OCI-LY1 (cell line): ENCODE results near the gene CRKL.
"Not testable (repeated sequence)": the region's sequence is repeated elsewhere in the genome, so short reads cannot be mapped to it uniquely, and the experiment has no call there.

Experiments
- H2AFZ ChIP-seq: fragments of 200-600 bp; sonication (generic), shearing (Covaris generic); 2 replicates; pipeline ENCODE4 v1.6.0; 2014; ENCODE audit warnings: antibody characterized with exemption, mild to moderate bottlenecking, low read length
- H3F3A ChIP-seq: fragments of 200-600 bp; sonication (generic), shearing (Covaris generic); 2 replicates; pipeline ENCODE4 v1.6.0; 2014; ENCODE audit warnings: mild to moderate bottlenecking, antibody characterized with exemption, low read length, moderate library complexity; ENCODE audit not compliant: insufficient read depth
- H3K27ac ChIP-seq: fragments of 200-600 bp; sonication (generic); 2 replicates; pipeline ENCODE4 v1.5.1; 2014; ENCODE audit warnings: low read length, mixed run types, mild to moderate bottlenecking, low read depth; ENCODE audit not compliant: poor library complexity, severe bottlenecking
- H3K27me3 ChIP-seq: fragments of 200-600 bp; sonication (generic); 2 replicates; pipeline ENCODE4 v1.6.0; 2014; ENCODE audit warnings: antibody characterized with exemption, mild to moderate bottlenecking, low read length, moderate library complexity; ENCODE audit not compliant: insufficient read depth
- H3K36me3 ChIP-seq: fragments of 200-600 bp; sonication (generic); 2 replicates; pipeline ENCODE4 v1.6.1; 2014; ENCODE audit warnings: mild to moderate bottlenecking, antibody characterized with exemption, low read length, moderate library complexity, mixed read lengths; ENCODE audit not compliant: insufficient read depth
- H3K4me1 ChIP-seq: fragments of 200-600 bp; sonication (generic); 2 replicates; pipeline ENCODE4 v1.5.1; 2014; ENCODE audit warnings: mild to moderate bottlenecking, low read length, moderate library complexity; ENCODE audit not compliant: insufficient read depth, severe bottlenecking
- H3K4me2 ChIP-seq: fragments of 200-600 bp; sonication (generic), shearing (Covaris generic); 2 replicates; pipeline ENCODE4 v1.6.1; 2014; ENCODE audit warnings: low read length
- H3K4me3 ChIP-seq: fragments of 200-600 bp; sonication (generic); 2 replicates; pipeline ENCODE4 v1.5.1; 2014; ENCODE audit warnings: low read length, low read depth, mild to moderate bottlenecking, mixed read lengths; ENCODE audit not compliant: poor library complexity, severe bottlenecking
- H3K79me2 ChIP-seq: fragments of 200-600 bp; shearing (Covaris generic); 2 replicates; pipeline ENCODE4 v1.6.1; 2016; ENCODE audit warnings: mixed run types, low read length, mixed read lengths; ENCODE audit not compliant: insufficient read depth
- H3K9ac ChIP-seq: fragments of 200-600 bp; sonication (generic), shearing (Covaris generic); 2 replicates; pipeline ENCODE4 v1.6.1; 2014; ENCODE audit warnings: mild to moderate bottlenecking, low read length, mixed read lengths
- H3K9me2 ChIP-seq: fragments of 200-600 bp; sonication (generic), shearing (Covaris generic); 2 replicates; pipeline ENCODE4 v1.6.1; 2014; ENCODE audit warnings: low read depth, mild to moderate bottlenecking, low read length, mixed read lengths
- H3K9me3 ChIP-seq: fragments of 200-600 bp; shearing (Covaris generic); 2 replicates; pipeline ENCODE4 v1.6.1; 2014; ENCODE audit warnings: low read length, mixed read lengths
- H4K20me1 ChIP-seq: fragments of 200-600 bp; sonication (generic), shearing (Covaris generic); 2 replicates; pipeline ENCODE4 v1.6.0; 2016; ENCODE audit warnings: mild to moderate bottlenecking, low read length; ENCODE audit not compliant: insufficient read depth
- CTCF ChIP-seq: fragments of 200-600 bp; sonication (generic), shearing (Covaris generic); IDR thresholded peaks from 2 replicates; pipeline ENCODE4 v1.5.1; 2017; ENCODE audit warnings: mild to moderate bottlenecking, antibody characterized with exemption, low read length, moderate library complexity, mixed read lengths
- EZH2 ChIP-seq: fragments of 200-600 bp; sonication (generic), shearing (Covaris generic); IDR thresholded peaks from 2 replicates; pipeline ENCODE4 v1.8.0; 2017; ENCODE audit warnings: borderline replicate concordance, mixed run types, mild to moderate bottlenecking, antibody characterized with exemption, low read length, moderate library complexity, mixed read lengths

The CRKL gene

GRCh38 chr22:20905415-20906386 is 11.5 kb upstream of the CRKL start:
- no peaks in the 10 kb centered on the region for H4K20me1 ChIP-seq
- no peaks in the 10 kb centered on the region for H3K36me3 ChIP-seq
- H3K9ac ChIP-seq = no peak overlapping the region
- H3F3A ChIP-seq = no peaks in the 10 kb centered on the region
- no peaks in the 10 kb centered on the region for H3K79me2 ChIP-seq
- H3K27ac ChIP-seq = no peak overlapping the region
- no peak overlapping the region for H3K4me2 ChIP-seq
- TF ChIP-seq EZH2 = no peak
- TF ChIP-seq CTCF = no peak
- H3K9me3 ChIP-seq = no peaks in the 10 kb centered on the region
- no peaks in the 10 kb centered on the region for H3K27me3 ChIP-seq
- no peak overlapping the region for H3K4me3 ChIP-seq
- H2AFZ ChIP-seq = no peak overlapping the region
- H3K9me2 ChIP-seq = no peaks in the 10 kb centered on the region
- H3K4me1 ChIP-seq = no peaks in the 10 kb centered on the region

GRCh38 chr22:20906387-20906767 is 10.8 kb upstream of the CRKL start:
- Histone ChIP-seq H3K4me1 (no peaks in the 10 kb centered on the region), H3K9me3 (no peaks in the 10 kb centered on the region), H3F3A (no peaks in the 10 kb centered on the region), H3K27me3 (no peaks in the 10 kb centered on the region), H3K4me2 (no peak overlapping the region), H2AFZ (no peak overlapping the region), H3K79me2 (no peaks in the 10 kb centered on the region), H3K4me3 (no peak overlapping the region), H3K9ac (no peak overlapping the region), H3K9me2 (no peaks in the 10 kb centered on the region), H3K27ac (no peak overlapping the region), H3K36me3 (no peaks in the 10 kb centered on the region), H4K20me1 (no peaks in the 10 kb centered on the region)
- TF ChIP-seq EZH2 = no peak
- TF ChIP-seq CTCF = no peak

- not testable (repeated sequence) for H3K4me3 ChIP-seq, H3K36me3 ChIP-seq, H3K79me2 ChIP-seq, H3K27ac ChIP-seq, H3K9me2 ChIP-seq, H3K4me1 ChIP-seq, H3F3A ChIP-seq, H4K20me1 ChIP-seq, H3K27me3 ChIP-seq, H3K4me2 ChIP-seq, H3K9me3 ChIP-seq, H3K9ac ChIP-seq, H2AFZ ChIP-seq
Measured at GRCh38 chr22:20908717-20909116, 8.5 kb upstream of the CRKL start.
